Sigmoid colon (tissue), 7 donors: ENCODE data around the gene CHAC1. TPM values are rescaled to one million over a fixed set of nuclear protein-coding genes. Genes with fewer than 3 reads are reported as not detected.
A peak's percentile ranks its signal among the peaks of the same experiment; 100 is the strongest.
"Not testable (repeated sequence)": the region's sequence is repeated elsewhere in the genome, so short reads cannot be mapped to it uniquely, and the experiment has no call there.

Experiments used
- DNase-seq: peaks from one replicate; pipeline ENCODE4 v3.0.0-alpha.2; 2019
- H3K27ac ChIP-seq, 4 donors: fragments of 200-600 bp; sonication (generic); one replicate each; pipeline ENCODE4 v1.5.1; 2016 to 2019; ENCODE audit warnings: mild to moderate bottlenecking in 1 of 4
- H3K27me3 ChIP-seq, 3 donors: fragments of 200-600 bp; sonication (generic); one replicate each; pipeline ENCODE4 v1.5.1; 2019; ENCODE audit warnings: mild to moderate bottlenecking in 1 of 3
- H3K36me3 ChIP-seq, 4 donors: fragments of 200-600 bp; sonication (generic); one replicate each; pipeline ENCODE4 v1.5.1; 2016 to 2019
- H3K4me1 ChIP-seq, 4 donors: fragments of 200-600 bp; sonication (generic); one replicate each; pipeline ENCODE4 v1.5.1; 2017 to 2019
- H3K4me3 ChIP-seq, 4 donors: fragments of 200-600 bp; sonication (generic); one replicate each; pipeline ENCODE4 v1.5.1; 2017 to 2019; ENCODE audit warnings: mild to moderate bottlenecking in 2 of 4, moderate library complexity in 1 of 4
- H3K9me3 ChIP-seq, 4 donors: fragments of 200-600 bp in 3 of 4; sonication (generic) in 3 of 4; one replicate each; pipeline versions ENCODE4 v1.5.1 to v1.6.1; 2013 to 2019
- EP300 ChIP-seq, 4 donors: sonication (generic); formaldehyde crosslinking; IDR thresholded peaks; one replicate each; pipeline ENCODE4 v1.6.1; 2017; ENCODE audit warnings: antibody characterized with exemption in 4 of 4
- POLR2A ChIP-seq, 2 donors: fragments of 450-650 bp; IDR thresholded peaks; one replicate each; pipeline ENCODE4 v1.6.1; 2016; ENCODE audit warnings: antibody characterized with exemption in 2 of 2, mild to moderate bottlenecking in 2 of 2, moderate library complexity in 2 of 2
- POLR2AphosphoS5 ChIP-seq, 4 donors: sonication (generic); formaldehyde crosslinking; IDR thresholded peaks; one replicate each; pipeline ENCODE4 v1.6.1; 2017; ENCODE audit warnings: antibody characterized with exemption in 4 of 4
- WGBS, 2 donors: extraction: QIAGEN DNeasy Blood & Tissue Kit; methylation state at CpG; one replicate each; pipeline ENCODE4 v1.1.7; 2013; 5-methylcytosine and 5-hydroxymethylcytosine counted together
- intact Hi-C: fragments of 100-400 bp; cut with DNase I; formaldehyde crosslinking; loops from one replicate; pipeline ENCODE4 v1.15.1; 2023
- polyA plus RNA-seq, 3 donors: library from polyadenylated mRNA; stranded (reverse); fragments of 200-250 nt; gene quantifications; one replicate each; pipeline ENCODE4 v1.2.3, GENCODE V29; 2013
- total RNA-seq, 4 donors: library from RNA; depleted of rRNA; stranded (reverse); fragments of >200 nt; gene quantifications; one replicate each; pipeline ENCODE4 v1.1.0, GENCODE V29; 2016
- TF ChIP-seq, protein P1 (sequence below), 4 experiments: fragments of 450-650 bp in 3 of 4; fragments of 200-600 bp in 1 of 4; IDR thresholded peaks; one replicate each; pipeline ENCODE4 v1.5.1; 2016 to 2019; ENCODE audit warnings: antibody characterized with exemption in 4 of 4, mild to moderate bottlenecking in 3 of 4, moderate library complexity in 2 of 4
- donor health status: healthy with polysubstance abuse.
- donor health status: Bipolar disorder and iron deficiency.
- donor health status: healthy.

CHAC1 gene
- total and polyA plus RNA-seq, 7 donors, result 0.66 to 31.4 (median 3.0) TPM

DNA sequence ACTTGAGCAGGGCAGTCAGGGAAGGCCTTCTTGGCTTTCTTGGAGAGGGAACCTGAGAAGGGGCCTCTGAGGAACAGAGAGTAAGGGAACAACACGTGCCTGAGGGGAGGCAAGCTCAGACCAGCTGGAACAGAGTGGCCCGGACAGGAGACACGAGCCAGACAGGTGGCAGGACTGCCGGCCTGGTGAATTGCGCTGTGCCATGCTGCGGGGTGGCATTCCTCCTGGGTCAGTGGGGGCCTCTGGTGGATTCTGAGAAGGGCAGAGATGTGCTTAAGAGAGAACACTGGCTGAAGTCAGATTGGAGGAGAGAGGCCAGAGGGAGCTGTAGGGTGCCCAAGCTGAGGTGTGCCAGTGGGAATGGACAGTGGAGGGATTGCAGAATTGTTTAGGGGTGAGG lies 4.9 kb downstream of the CHAC1 start:
- H3K27me3 ChIP-seq, result no peaks in the 10 kb centered on the region
- peaks cover 0 to 42% (median 28%) of the 10 kb centered on the region in 4 donors for H3K4me1 ChIP-seq
- no peaks in the 10 kb centered on the region for H3K9me3 ChIP-seq
- peak overlapping the region in 3 of 4 donors; percentile 77 to 91 (median 86) for H3K27ac ChIP-seq
- H3K4me3 ChIP-seq, result no peak overlapping the region
- 46 to 82% methylated on average over 6 of the region's 6 CpGs for WGBS, 2 donors
- intact Hi-C loops, result loop anchor here (5.0 kb wide), 2 partner anchors 51 to 274 kb away; partner anchors contain the start of genes CHP1 and EXD1
- DNase-seq, result no peak
- no peak for TF ChIP-seq POLR2A (IDR thresholded peaks at IDR 0.05)
- peak in 2 of 4 donors; percentile 5 to 80 for TF ChIP-seq EP300 (IDR thresholded peaks at IDR 0.05)
- peak in 1 of 4 donors; percentile 22 for TF ChIP-seq POLR2AphosphoS5 (IDR thresholded peaks at IDR 0.05)
- H3K36me3 ChIP-seq, result no peaks in the 10 kb centered on the region

DNA sequence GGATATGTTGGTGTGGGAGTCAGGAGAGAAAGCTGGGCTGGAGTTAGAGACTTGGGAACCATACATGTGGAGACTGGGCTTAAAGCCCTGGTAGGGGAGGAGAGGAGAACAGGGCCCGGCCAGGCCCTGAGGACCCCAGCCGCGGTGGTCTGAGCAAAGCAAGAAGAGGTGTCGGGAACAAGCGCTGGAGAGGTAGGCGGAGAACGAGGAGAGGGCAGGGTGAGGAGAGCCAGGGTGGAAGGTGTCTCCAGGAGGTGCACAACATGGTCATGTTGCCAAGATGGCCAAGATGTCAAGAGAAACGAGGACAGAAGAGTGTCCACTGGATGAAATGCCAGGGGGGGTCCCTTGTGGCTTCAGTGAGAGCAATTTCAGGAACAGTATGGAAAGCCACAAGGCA lies 5.5 kb downstream of the CHAC1 start:
- WGBS, 2 donors, result 95 to 96% methylated on average over 8 of the region's 8 CpGs
- DNase-seq, result no peak
- no peak overlapping the region for H3K4me3 ChIP-seq
- no peaks in the 10 kb centered on the region for H3K36me3 ChIP-seq
- intact Hi-C loops, result loop anchor here (5.0 kb wide), 2 partner anchors 51 to 274 kb away; partner anchors contain the start of genes CHP1 and EXD1
- peak overlapping the region in 3 of 4 donors; percentile 77 to 91 (median 86) for H3K27ac ChIP-seq
- H3K4me1 ChIP-seq, result peaks cover 0 to 40% (median 27%) of the 10 kb centered on the region in 4 donors
- no peak for TF ChIP-seq POLR2A (IDR thresholded peaks at IDR 0.05)
- TF ChIP-seq, protein P1, sequence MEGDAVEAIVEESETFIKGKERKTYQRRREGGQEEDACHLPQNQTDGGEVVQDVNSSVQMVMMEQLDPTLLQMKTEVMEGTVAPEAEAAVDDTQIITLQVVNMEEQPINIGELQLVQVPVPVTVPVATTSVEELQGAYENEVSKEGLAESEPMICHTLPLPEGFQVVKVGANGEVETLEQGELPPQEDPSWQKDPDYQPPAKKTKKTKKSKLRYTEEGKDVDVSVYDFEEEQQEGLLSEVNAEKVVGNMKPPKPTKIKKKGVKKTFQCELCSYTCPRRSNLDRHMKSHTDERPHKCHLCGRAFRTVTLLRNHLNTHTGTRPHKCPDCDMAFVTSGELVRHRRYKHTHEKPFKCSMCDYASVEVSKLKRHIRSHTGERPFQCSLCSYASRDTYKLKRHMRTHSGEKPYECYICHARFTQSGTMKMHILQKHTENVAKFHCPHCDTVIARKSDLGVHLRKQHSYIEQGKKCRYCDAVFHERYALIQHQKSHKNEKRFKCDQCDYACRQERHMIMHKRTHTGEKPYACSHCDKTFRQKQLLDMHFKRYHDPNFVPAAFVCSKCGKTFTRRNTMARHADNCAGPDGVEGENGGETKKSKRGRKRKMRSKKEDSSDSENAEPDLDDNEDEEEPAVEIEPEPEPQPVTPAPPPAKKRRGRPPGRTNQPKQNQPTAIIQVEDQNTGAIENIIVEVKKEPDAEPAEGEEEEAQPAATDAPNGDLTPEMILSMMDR (IDR thresholded peaks at IDR 0.05), result no peak
- no peak for TF ChIP-seq POLR2AphosphoS5 (IDR thresholded peaks at IDR 0.05)
- TF ChIP-seq EP300 (IDR thresholded peaks at IDR 0.05), result no peak
- H3K27me3 ChIP-seq, result no peaks in the 10 kb centered on the region
- no peaks in the 10 kb centered on the region for H3K9me3 ChIP-seq

DNA sequence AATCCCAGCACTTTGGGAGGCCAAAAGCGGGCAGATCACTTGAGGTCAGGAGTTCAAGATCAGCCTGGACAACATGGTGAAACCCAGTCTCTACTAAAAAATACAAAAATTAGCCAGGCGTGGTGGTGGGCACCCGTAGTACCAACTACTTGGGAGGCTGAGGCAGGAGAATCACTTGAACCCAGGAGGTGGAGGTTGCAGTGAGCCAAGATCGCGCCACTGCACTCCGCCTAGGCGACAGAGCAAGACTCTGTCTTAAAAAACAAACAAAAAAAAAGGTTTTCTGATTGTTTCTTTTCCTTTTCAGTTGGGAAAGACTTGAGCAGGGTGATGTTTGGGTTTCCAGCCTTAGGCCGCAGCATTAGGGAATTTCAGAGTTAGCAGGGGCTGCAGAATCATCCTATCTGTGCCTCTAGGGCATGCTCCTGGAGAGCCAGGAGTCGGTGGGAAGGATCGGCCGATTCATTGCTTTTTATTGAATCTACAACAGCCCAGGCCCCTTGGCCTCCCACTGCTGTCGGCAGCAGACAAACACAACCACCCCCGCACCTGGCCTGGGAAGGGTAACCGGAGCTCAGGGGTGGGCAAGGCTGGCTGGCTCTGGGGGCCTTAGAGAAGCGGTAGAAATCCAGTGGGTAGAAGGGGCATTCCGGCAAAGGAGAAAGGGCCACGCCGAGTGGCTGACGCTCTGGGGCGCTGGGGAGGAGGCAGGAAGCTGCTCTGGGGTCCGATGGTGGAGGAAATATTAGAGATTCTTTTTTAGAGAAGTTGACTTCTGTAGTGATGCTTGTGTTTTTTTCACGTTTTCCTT lies 6.3 kb downstream of the CHAC1 start:
- H3K4me1 ChIP-seq, result peaks cover 0 to 33% (median 24%) of the 10 kb centered on the region in 4 donors
- no peak overlapping the region for H3K4me3 ChIP-seq
- no peaks in the 10 kb centered on the region for H3K9me3 ChIP-seq
- peak; percentile 60 for DNase-seq
- no peak overlapping the region for H3K27ac ChIP-seq
- 80 to 90% methylated on average over 22 of the region's 22 CpGs for WGBS, 2 donors
- H3K27me3 ChIP-seq, result no peaks in the 10 kb centered on the region
- no peaks in the 10 kb centered on the region for H3K36me3 ChIP-seq
- TF ChIP-seq, protein P1 (IDR thresholded peaks at IDR 0.05), result no peak
- TF ChIP-seq EP300 (IDR thresholded peaks at IDR 0.05) (no peak), POLR2A (IDR thresholded peaks at IDR 0.05) (no peak), POLR2AphosphoS5 (IDR thresholded peaks at IDR 0.05) (no peak)
- intact Hi-C loops, result loop anchor here (5.0 kb wide), 2 partner anchors 52 to 273 kb away; partner anchors contain the start of genes CHP1 and EXD1

DNA sequence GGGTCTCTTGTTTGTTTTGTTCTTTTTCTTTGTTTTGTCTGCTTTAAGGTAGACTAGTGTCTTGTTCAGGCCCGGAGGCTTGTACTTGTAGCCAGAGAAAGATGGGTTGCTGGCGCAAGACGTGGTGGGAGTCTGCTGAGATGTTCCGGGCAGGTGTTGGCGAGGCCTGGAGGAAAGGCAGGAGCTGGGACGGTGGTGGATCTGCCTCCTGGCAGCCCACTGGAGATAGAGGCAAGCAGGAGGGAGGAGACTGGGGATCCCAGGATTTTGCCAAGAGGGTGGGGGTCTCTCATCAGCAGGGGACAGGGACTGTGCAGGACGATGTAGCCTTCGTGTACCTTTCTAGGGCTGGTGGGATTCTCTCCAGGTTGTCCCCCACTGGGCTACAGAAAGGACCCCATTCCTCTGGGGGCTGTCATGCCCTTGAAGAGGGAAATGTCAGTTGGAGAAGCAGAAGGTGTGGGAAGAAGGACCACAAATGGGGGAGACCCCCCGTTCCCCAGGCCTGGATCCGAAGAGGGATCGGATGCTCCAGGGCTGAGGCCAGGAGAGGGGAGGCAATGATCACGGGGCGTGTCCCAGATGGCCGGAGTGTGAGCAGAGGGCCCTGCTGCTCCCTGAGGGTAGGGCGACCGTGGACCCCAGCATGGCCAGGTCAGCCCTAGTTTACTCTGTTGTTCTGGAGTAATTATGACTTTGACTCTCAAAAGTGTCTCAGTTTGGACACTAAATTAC lies 7.0 kb downstream of the CHAC1 start:
- 77 to 86% methylated on average over 16 of the region's 16 CpGs for WGBS, 2 donors
- Histone ChIP-seq H3K36me3 (no peaks in the 10 kb centered on the region), H3K27me3 (no peaks in the 10 kb centered on the region), H3K4me1 (peaks cover 0 to 31% (median 24%) of the 10 kb centered on the region in 4 donors), H3K4me3 (no peak overlapping the region), H3K9me3 (no peaks in the 10 kb centered on the region), H3K27ac (no peak overlapping the region)
- TF ChIP-seq POLR2AphosphoS5 (IDR thresholded peaks at IDR 0.05) (no peak), POLR2A (IDR thresholded peaks at IDR 0.05) (no peak), EP300 (IDR thresholded peaks at IDR 0.05) (no peak)
- TF ChIP-seq, protein P1 (IDR thresholded peaks at IDR 0.05), result no peak
- peak; percentile 37 for DNase-seq
- intact Hi-C loops, result no loop called here

DNA sequence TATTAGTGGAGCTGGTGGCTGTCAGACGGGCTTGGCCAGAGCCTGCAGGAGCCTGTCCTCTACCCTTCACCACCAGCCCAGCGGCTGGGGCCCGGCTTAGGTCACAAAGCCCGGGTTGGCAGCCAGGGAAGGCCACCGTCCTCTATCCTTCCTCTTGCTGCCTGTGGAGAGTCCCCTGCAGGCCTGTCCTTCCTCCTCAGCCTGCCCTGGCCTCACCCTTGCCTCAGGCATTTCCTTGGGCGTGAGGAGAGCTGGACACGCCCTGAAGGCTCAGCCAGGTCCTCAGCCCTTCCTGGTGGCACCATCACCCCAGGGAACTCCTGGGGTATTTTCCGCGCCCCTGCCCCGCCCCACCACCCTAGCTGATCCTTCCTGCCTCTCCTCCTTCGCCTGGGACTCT lies 7.7 kb downstream of the CHAC1 start:
- intact Hi-C loops, result no loop called here
- no peaks in the 10 kb centered on the region for H3K9me3 ChIP-seq
- WGBS, 2 donors, result 18 to 73% methylated on average over 11 of the region's 11 CpGs
- DNase-seq, result peak; percentile 44
- H3K36me3 ChIP-seq, result no peaks in the 10 kb centered on the region
- H3K27ac ChIP-seq, result no peak overlapping the region
- H3K27me3 ChIP-seq, result no peaks in the 10 kb centered on the region
- no peak overlapping the region for H3K4me3 ChIP-seq
- TF ChIP-seq EP300 (IDR thresholded peaks at IDR 0.05) (no peak), POLR2AphosphoS5 (IDR thresholded peaks at IDR 0.05) (no peak), POLR2A (IDR thresholded peaks at IDR 0.05) (no peak)
- TF ChIP-seq, protein P1 (IDR thresholded peaks at IDR 0.05), result no peak
- H3K4me1 ChIP-seq, result peaks cover 0 to 29% (median 19%) of the 10 kb centered on the region in 4 donors

DNA sequence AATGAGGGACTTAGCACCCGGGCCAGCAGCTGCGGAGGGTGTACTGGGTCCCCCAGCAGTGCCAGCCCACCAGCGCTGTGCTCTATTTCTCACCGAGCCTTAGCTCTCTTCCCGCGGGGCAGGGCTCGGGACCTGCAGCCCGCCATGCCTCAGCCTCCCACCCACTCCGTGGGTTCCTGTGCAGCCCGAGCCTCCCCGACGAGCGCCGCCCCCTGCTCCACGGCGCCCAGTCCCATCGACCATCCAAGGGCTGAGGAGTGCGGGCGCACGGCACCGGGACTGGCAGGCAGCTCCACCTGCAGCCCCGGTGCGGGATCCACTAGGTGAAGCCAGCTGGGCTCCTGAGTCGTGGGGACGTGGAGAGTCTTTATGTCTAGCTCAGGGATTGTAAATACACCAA lies 8.5 kb downstream of the CHAC1 start:
- WGBS, 2 donors, result 95% methylated on average over 25 of the region's 25 CpGs
- not testable (repeated sequence) for H3K9me3 ChIP-seq

DNA sequence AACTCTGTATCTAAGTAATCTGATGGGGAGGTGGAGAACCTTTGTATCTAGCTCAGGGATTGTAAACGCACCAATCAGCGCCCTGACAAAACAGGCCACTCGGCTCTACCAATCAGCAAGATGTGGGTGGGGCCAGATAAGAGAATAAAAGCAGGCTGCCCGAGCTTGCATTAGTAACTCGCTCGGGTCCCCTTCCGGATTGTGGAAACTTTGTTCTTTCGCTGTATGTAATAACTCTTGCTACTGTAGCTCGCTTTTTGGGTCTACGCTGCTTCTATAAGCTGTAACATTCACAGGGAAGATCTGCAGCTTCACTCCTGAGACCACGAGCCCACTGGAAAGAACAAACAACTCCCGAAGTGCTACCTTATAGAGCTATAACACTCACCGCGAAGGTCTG lies 9.0 kb downstream of the CHAC1 start:
- H3K4me1 ChIP-seq, result peaks cover 0 to 26% (median 9%) of the 10 kb centered on the region in 4 donors
- H3K27ac ChIP-seq, H3K9me3 ChIP-seq, H3K4me3 ChIP-seq, intact Hi-C loops, H3K27me3 ChIP-seq, H3K36me3 ChIP-seq, DNase-seq: not testable (repeated sequence)
- 95 to 96% methylated on average over 14 of the region's 14 CpGs for WGBS, 2 donors

More for the DNA sequence above, 8.5 kb downstream of the CHAC1 start:
- intact Hi-C loops, H3K4me3 ChIP-seq, H3K27me3 ChIP-seq, H3K36me3 ChIP-seq, DNase-seq, H3K27ac ChIP-seq: not testable (repeated sequence)
- H3K4me1 ChIP-seq, result peaks cover 0 to 29% (median 15%) of the 10 kb centered on the region in 4 donors
